ENCODE measurements around the gene SERTAD2.
A peak's percentile ranks its signal among the peaks of the same experiment; 100 is the strongest.

SERTAD2 gene

DNA sequence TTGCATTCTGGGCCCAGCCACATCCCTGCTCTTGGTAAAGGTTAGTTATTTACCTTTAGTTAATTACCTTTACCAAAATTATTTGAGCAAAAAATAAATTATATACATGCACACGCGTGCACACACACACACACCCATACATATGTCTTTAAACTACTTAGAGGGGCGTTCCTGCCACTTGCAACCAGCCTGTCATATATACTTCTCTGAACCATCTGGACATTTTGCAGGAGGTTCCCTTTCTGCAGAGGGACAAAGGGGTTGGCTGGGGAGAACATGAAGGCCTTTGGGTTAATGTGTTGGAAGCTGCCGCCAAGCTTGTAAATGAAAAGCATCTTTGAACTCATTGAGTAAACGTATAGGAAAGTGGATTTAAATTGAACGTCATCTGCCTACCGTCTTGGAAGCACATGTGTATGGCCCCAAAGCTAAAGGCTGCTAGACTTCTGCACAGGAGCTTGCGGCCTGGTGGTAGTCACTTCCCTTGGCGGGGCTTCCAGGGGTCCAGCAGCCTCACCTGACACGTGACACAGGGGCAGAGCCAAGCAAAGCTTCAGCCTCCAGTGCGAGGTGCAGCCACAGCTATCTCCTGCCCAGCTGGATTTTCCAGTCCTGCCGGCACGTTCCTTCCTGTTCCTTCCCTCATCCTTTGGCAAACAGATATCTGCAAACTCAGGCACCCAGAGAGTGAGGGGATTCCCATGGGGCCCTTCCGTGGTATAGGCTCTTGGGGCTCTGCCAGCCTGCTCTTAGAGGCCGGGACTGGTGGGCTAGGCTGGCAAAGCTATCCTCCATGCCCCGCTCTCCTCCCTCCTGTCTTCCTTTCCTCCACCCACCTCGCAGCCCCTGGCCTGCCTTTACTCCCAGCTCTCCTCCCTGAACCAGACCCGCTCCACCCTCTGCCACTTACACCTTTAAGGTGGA lies 46.1 kb downstream of the SERTAD2 start:
- DNase-seq (ENCODE audit: low spot score) = no peak

DNA sequence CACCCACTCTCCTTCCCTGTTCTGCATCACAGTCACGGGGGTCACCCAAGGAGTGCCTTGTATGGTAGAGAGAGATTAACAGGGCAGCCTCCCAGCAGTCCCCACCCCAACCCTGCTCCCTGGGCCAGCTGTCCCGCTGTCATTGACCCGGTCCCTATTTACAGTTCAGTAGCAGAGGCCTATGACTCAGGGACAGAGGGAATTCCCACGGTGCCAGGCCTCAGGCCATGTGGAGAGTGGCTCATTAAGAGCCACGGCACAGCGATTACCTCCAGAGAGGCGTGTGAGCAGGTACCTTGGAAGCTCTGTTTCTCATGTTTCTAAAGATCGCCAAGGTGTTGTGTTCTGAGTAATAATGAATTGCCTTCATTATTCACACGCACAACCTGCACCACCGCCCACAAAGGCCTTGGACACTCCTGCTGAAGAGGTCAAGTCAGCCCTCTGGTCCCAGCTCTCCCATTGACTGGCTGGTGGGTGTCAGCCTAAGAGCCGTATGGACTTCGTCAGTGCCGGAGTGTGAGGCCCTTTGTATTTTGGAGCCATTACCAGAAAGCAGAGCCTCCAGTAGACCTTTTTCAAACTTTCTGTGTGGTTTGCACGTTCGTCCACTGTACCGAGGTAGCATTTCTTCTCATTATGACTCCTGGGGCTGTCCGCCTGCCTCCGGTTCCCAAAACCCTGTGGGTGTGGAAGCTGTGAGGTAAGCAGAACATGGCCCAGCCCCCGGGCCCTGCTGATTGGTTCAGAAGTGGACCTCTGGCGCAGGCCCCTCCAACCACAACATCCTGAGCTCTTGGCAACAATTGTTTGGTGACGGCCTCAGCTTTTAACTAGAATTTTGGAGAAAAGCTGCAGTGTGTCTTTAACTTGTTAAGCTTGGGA lies 47.0 kb downstream of the SERTAD2 start:
- no peak for DNase-seq (ENCODE audit: low spot score)

DNA sequence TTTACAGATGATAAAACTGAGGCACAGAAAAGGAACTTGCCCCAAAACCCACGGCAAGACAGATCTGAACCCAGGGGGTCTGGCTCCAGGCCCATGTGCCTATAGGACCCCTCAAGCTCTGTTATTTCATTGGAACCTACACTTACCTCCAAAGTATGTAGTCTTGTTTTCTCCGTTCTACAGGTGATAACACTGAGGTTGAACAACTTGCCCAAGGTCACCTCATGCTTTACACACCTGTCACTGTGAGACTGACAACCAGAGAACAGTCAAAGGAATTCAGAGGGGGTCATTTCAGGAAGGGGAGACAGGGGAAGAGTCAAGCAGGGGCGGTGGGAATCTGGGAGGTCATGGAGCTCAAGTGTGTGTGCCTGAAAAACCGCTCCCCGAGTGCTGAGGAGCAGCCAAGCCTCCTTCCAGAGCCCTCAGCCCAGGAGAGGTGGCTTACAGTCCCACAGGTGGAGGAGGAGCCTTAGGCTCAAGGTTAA lies 47.7 kb downstream of the SERTAD2 start:
- no peak for DNase-seq (ENCODE audit: low spot score)

DNA sequence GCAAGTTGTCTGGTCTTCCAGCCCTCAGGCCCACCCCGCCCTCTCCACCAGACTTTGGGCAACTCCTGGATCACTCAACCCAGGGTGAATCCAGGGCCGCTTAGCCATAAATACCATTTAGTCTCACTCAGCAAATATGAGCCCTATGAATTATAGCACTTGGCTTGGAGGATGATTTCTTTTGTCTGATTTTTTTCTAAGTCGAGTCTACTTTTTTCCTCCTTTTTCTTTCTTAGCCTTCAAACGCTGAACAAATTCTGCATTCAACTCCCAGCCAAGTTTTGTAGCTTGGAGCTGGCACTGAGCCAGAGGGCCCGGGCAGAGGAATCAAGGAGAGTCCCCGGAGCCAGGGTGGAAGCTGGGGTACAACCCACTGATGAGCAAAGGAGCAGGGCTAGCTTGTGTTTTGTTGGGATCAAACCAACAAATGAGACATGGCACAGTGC lies 48.7 kb downstream of the SERTAD2 start:
- DNase-seq (ENCODE audit: low spot score) = no peak

DNA sequence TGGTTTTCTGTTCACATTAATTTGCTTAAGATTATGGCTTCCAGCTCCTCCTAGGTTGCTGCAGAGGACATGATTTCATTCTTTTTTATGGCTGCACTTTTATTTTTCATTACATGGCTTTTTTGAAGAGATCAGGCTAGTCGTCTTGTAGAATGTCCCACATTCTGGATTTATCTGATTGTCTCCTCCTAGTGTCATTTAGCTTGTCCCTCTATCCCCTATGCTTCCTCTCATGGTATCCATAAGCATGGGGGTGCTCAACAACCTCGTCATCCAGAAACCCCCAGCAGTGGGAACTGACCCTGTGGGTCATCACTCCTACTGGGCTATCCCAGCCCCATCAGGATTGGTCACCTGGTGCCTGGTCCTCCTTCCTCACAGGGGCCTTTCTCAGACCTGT lies 49.6 kb downstream of the SERTAD2 start:
- DNase-seq (ENCODE audit: low spot score) = no peak

DNA sequence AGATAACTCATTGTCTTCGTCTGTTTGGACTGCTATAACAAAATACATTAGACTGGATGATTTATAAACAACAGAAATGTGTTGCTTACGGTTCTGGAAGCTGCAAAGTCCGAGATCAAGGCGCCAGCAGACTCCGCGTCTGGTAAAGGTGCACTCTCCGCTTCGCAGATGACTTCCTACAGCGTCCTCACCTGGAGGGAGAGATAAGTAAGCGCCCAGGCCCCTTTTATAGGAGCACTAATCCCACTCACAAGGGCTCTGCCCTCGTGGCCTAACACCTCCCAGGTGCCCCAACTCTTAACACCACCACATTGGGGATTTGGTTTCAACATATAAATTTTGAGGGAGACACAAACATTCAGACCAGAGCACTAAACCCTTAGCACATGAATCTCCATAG lies 51.3 kb downstream of the SERTAD2 start:
- no peak for DNase-seq (ENCODE audit: low spot score)

DNA sequence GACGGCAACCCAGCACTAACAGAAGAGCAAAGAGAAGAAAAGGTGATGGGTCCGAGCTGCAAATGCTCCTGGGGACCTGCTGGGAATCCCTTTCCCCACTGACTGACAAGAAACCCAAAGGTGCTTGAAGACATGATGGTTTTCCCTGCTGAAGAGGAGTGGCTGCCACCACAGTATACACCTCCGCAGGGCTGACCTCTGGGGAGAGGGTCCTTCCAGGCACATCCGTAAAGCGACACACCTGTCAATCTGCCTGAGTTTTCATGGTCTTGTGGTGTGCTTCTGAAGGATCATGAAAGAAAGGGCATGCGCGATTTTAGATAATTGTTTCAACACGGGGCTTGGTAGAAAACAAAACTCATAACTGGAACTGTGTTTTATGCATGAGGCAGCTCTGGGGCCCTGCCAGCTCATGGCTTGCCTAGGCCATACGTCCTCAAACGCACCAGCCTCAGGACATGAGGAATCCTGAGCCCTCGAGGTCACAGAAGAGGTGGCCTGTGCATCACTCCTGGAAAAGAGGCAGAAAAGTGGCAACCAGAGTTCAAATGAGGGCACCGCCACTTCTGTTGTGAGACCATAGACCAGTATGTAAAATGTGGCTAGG lies 51.8 kb downstream of the SERTAD2 start:
- no peak for DNase-seq (ENCODE audit: low spot score)

DNA sequence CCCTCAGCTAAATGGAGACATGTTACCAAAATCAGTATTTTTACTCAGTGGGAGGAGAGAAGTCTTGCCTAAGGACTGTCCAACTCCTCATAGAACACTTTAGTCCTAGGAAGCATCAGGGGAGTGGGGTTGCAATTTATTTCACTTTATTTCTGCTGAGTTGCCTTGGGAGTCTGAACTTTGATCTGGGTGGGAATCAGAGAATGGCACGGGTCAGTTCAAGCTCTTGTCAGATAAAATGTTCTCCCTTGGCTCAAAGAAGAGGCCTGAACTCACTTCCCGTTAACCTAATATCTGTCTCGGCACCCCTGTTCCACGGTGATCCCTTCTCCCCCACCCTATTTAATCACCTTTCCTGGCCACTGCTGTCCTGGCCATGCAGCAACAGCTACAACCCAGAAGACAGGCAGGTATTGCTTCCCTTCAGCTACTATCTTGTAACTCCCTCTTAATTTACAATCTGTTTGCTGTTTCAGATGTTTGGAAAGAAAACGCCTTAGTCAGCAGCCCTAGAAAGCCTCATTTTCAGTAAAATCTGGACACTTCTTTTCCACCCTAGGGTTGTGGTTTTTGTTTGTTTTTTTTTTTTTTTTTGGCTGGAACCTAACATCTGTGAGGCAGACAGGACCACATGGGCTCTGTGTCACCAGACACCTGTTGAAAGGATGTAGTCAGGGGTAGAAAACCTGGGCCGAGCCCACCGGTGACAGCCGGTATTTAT lies 52.5 kb downstream of the SERTAD2 start:
- DNase-seq (ENCODE audit: low spot score) = no peak

DNA sequence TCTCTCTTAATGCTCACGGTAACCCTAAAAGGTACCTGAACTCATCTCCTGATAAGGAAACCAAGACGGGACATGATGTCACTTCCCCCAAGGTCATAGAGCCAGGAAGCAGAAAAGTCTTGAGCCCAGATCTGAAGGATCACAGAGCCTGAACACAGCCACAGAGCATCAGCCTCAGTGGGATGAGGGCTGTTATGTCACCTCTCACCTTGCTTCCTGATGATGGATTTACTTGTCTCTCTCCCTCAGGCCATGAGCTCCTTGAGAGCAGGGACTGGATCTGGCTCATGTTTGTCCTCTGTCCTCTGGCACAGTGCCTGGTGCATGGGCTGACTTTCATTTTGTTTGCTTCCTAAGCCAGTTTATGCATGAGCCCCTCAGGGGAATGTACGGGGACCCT lies 54.2 kb downstream of the SERTAD2 start:
- no peak for DNase-seq (ENCODE audit: low spot score)

DNA sequence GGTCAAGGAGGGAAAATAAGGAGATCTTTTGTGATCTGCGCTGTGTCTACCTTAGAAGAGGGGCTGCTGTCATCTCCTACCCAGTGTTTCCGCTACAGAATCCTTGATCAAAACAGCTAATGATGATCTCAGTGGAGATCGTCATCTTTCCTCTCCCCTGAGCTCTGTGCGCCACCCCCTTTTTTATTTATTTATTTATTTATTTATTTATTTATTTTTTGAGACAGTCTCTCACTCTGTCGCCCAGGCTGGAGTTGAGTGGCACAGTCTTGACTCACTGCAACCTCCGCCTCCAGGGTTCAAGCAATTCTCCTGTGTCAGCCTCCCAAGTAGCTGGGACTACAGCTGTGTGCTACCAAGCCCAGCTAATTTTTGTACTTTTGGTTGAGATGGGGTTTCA lies 55.5 kb downstream of the SERTAD2 start:
- no peak for DNase-seq (ENCODE audit: low spot score)

DNA sequence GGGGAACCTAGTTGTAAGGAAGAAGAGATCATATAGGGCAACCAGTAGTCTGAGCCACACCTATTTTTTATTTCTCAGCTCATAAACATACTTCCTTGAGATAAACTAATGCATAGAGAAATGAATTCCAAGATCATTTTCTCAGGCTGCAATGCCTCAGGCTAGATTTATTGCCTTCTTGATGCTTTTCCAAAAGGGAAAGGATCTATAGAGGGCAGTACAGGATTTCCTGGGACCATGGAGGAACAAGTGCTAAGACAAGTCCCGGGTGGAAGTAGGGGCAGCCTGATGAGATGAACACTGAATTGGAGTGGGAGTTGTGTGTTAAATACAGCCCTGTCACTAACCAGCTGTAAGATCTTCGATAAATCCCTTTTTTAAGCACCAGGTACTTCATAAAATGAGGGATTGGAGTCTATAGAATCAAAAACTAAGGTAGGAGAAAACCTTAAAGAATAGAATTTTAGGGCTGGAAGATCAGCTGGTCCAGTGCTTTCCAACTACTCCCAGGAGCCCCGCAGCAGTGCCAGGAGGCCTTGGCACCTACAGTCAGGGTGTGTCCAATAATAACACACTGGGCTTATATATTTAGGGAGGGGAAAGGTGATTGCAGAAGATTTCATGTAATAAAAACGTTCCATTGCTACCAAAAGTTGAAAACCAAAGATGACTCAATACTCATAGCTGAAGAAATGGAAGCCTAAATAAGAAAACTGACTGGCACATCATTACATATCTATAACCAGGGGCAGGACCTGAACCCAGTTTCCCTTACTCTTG lies 58.1 kb downstream of the SERTAD2 start:
- no peak for DNase-seq (ENCODE audit: low spot score)

DNA sequence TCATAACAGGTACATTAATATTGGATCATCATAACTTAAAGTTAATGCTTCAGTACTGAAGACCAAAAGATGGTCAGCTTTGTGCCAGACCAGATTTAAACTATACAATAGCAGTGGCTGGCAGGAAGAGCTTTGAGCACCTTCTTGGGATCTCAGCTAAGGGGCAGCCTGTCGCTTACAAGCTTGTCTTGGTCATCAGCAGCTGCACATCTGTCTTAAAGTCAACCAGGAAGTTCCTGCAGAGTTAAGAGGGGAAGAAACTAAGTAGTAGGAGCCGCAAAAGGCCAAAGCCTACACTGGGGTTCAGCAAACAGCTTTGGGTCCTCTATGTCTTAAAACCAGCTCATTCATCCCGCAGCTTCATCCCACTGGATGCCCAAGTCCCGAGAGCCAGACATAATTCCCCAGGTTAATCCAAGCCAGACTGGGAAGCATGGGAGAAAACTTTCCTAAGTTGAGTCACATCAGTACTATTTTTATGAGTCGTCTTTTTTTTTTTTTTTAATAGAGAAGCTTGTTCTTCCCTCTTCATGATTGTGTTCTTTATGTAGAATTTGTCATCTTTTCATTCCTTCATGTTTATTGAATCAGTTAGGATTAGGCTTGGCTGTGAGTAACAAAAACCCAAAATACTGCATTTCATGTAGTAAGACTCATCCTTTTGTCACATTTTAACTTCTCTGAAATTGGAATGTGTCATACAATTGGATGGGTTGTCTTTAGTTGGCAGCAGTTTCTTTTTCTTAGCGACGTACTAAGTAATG lies 59.3 kb downstream of the SERTAD2 start:
- DNase-seq (ENCODE audit: low spot score) = no peak

DNA sequence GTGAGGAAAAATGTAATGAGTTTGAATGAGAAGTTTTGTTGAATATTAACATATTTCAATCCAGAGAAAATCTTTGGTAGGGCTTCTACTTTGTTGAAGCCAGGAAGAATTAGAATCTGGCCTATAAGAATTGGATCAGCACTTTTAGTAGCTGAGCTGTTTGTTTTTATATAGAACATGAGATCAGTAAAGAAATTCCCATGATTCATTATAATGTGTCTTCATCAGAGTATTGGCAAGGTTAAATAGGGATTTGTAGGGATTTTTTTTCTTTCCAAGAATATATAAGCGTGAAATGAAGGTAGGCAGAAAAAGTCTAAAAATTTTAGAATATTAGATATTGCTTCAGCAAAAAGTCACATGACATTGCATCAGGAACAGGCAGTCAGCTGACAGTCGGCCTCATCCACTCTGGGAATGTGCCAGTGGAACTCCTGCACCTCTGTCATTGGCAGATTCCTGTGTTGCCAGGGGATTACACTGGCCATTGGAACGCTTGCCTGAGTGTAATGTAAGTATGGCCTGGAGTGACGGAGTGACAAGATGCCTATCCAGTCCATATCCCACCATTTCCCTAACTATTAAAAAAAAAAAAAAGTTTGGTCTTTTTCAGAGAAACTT lies 60.6 kb downstream of the SERTAD2 start:
- DNase-seq (ENCODE audit: low spot score) = no peak

DNA sequence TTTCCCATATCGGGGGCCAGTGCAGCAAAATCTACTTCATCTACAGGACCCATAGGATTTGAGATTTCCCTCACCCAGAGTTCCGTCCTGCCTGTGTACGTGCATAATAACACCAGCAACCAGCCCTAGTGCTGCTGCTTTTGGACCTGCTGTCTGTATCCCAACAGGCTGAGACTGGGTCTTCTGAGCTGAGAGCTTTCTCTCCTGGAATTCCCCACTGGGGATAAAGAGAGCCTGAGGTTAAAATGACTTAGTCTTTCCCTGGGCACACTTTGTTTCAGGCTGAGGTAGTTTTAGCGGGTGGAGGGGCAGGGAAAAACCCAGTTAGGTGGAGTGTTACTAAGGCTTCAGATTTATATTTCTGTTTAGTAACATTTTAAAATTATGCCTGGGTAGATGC lies 62.5 kb downstream of the SERTAD2 start:
- no peak for DNase-seq (ENCODE audit: low spot score)

DNA sequence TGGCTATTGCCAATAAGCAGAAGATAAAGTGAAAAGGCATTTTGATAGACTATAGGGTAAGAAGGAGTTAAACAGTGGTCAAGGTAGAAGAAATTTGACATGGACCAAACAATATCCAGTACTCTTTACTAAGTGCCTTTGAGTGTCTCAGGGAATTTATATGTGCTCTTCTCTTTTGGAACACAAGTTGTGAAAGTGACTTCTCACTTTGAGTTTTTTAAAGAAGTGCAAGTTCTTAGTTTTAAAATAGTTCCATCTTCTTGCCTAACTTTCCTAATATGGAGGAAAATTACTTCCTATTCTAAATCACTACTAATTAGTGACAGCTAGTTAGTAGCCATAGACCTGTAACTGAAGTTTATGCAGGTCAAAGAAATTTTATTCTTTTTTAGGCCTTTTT lies 66.2 kb downstream of the SERTAD2 start:
- no peak for DNase-seq (ENCODE audit: low spot score)

DNA sequence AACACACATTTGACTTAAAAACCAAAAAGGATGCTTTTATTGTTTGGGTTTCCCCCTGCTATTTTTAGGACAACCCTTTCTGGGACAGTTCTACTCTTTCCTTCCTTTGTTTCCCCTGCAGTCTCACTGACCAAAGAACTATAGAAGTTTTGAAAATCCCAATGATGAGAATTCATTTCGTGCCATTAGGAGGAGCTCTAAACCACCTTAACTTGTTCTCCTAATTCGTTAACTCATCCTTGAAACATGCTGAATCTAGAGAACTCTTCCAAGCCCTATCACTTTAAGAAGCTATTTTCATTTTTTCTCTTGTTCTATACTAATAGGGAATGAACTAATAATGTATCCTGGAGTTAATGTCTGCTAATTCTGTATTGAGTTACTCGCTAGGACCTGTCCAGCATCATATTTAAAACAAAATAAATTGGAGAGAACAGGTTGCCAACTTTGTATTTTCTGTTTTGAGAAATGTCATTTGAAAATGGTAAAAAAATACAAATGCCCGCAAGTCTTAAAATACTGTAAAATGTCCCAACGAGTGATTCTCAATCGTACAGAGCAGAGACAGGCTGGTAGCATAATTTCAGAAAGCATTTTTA lies 66.7 kb downstream of the SERTAD2 start:
- DNase-seq (ENCODE audit: low spot score) = peak; percentile 52

DNA sequence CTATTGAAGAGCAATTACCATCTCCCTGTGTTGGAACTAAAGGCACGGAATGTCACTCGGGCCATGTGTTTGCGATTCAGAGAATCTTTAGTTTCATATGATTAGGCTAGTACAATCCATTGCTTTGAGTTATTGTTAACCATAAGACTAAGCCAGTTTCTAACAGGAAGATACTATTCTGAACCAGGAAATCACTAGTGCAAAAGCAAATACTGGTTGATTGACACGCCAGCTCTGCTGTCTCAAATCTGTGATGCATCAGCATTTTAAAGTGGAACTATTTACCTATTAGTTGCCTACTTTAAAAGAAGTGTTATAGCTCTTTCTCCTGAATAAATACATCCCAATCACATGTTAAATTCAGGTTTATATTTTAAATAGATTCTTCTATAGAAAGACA lies 67.7 kb downstream of the SERTAD2 start:
- no peak for DNase-seq (ENCODE audit: low spot score)

DNA sequence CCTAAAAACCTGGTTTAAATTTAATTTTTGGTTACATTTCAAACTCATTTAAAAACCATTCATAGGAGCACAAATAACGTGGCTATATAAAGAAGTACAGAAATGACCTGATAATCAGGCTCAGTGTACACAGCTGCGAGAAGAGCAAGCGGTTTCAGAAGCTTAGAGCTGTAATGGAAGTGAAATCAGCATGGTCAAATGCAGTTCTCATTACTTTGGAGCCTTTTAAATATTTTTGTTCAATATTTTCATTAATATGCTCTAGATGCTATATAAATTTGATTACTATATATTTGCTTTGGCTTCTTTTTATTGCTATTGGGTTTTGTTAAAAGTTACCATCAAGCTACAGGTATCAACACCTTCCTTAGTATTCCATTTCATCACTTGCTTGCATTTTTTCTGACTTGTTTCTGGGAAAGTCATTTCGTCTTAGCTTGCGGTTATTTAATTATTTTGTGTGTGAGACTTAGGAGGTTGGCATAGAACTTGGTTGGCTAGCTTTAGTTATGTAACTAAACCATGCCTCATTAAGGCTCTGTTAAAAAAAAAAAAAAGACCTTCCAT lies 70.9 kb downstream of the SERTAD2 start:
- no peak for DNase-seq (ENCODE audit: low spot score)

Data from putamen (tissue), 1 donor.